A549 (cell line): ENCODE results near the gene YBEY. TPM values are rescaled to one million over a fixed set of nuclear protein-coding genes. Genes with fewer than 3 reads are reported as not detected.

ENCODE experiments used
- ATAC-seq, 2 experiments: fragments of 200-7000 bp in 1 of 2; fragments of >200 bp in 1 of 2; cut with Nextera tagmentation in 1 of 2; cut with Tn5 transposase in 1 of 2; 3 replicates each; pipeline versions ENCODE4 v1.8.0 to v1.9.1; 2018 to 2020; ENCODE audit warnings: mild to moderate bottlenecking in 1 of 2, moderate library complexity in 1 of 2
- CTCF ChIA-PET: fragments of 300-600 bp; sonication (Branson Sonifier 250); formaldehyde crosslinking; extraction: SDS; loops from one replicate; lab custom pipeline; 2021; ENCODE audit warnings: antibody characterized with exemption, inconsistent platforms; lab: Yijun Ruan, JAX
- POLR2A ChIA-PET: fragments of 350-600 bp; formaldehyde crosslinking; extraction: SDS; loops from one replicate; lab custom pipeline; 2021; ENCODE audit warnings: antibody characterized with exemption, inconsistent platforms; lab: Yijun Ruan, JAX
- DNase-seq, 2 experiments: peaks; one replicate each; pipeline versions ENCODE4 v3.0.0 to v3.0.0-alpha.2; 2011 to 2016; ENCODE audit warnings: low read depth in 1 of 2, low spot score in 1 of 2
- FAIRE-seq: peaks from 2 replicates; lab custom pipeline; 2011; peaks lifted over from hg19 to GRCh38; lab: Jason Lieb, UNC
- H3K27ac ChIP-seq, 2 experiments: fragments of >200 bp; sonication (Bioruptor Twin); formaldehyde crosslinking; 3 replicates each; pipeline ENCODE4 v1.5.1; 2016 to 2017
- H3K4me1 ChIP-seq: fragments of >200 bp; sonication (Bioruptor Twin); formaldehyde crosslinking; 3 replicates; pipeline ENCODE4 v1.6.1; 2016
- H3K4me2 ChIP-seq: fragments of >200 bp; sonication (Bioruptor Twin); formaldehyde crosslinking; 3 replicates; pipeline ENCODE4 v1.6.1; 2016
- H3K4me3 ChIP-seq: fragments of >200 bp; sonication (Bioruptor Twin); formaldehyde crosslinking; 3 replicates; pipeline ENCODE4 v1.5.1; 2016
- H3K9me3 ChIP-seq: fragments of >200 bp; sonication (Bioruptor Twin); formaldehyde crosslinking; 3 replicates; pipeline ENCODE4 v1.6.1; 2016
- CHD2 ChIP-seq: fragments of 150-350 bp; IDR thresholded peaks from 2 replicates; pipeline ENCODE4 v1.6.1; 2014; ENCODE audit warnings: low read length; ENCODE audit not compliant: partially characterized antibody
- CHD4 ChIP-seq: fragments of 200-600 bp; sonication (generic); IDR thresholded peaks from 2 replicates; pipeline ENCODE4 v1.6.1; 2016; ENCODE audit warnings: antibody characterized with exemption, mild to moderate bottlenecking, borderline replicate concordance
- EHF ChIP-seq: fragments of 250-450 bp; sonication (Bioruptor Pico); IDR thresholded peaks from 2 replicates; pipeline ENCODE4 v1.5.0; 2020; ENCODE audit warnings: mild to moderate bottlenecking
- EHMT2 ChIP-seq: fragments of 200-600 bp; sonication (generic); IDR thresholded peaks from 2 replicates; pipeline ENCODE4 v1.6.1; 2016; ENCODE audit warnings: antibody characterized with exemption, low read depth, mild to moderate bottlenecking, moderate library complexity
- EP300 ChIP-seq, 2 experiments: fragments of >200 bp; sonication (Bioruptor Twin); formaldehyde crosslinking; IDR thresholded peaks; 2 replicates in 1 of 2; 3 replicates in 1 of 2; pipeline ENCODE4 v1.6.1; 2016 to 2017
- FOSL2 ChIP-seq, 2 experiments: fragments of 450-650 bp in 1 of 2; fragments of >200 bp in 1 of 2; sonication (Bioruptor Twin) in 1 of 2; formaldehyde crosslinking; IDR thresholded peaks; 2 replicates each; pipeline versions ENCODE4 v1.5.0 to v1.6.1; 2016 to 2020; ENCODE audit warnings: mild to moderate bottlenecking in 1 of 2, moderate library complexity in 1 of 2
- HDAC2 ChIP-seq: fragments of 200-600 bp; sonication (generic); IDR thresholded peaks from 2 replicates; pipeline ENCODE4 v1.6.1; 2016
- HEYL ChIP-seq: fragments of 250-450 bp; sonication (Bioruptor Pico); IDR thresholded peaks from 2 replicates; pipeline ENCODE4 v1.8.0; 2021; ENCODE audit warnings: mild to moderate bottlenecking, moderate library complexity
- MYC ChIP-seq: IDR thresholded peaks from 2 replicates; pipeline ENCODE4 v1.6.1; 2012; ENCODE audit warnings: mild to moderate bottlenecking, inconsistent platforms, low read length, improper control_type of control experiment, borderline replicate concordance
- POLR2AphosphoS2 ChIP-seq: conservative IDR thresholded peaks from 2 replicates; pipeline ENCODE4 v1.6.1; 2012; ENCODE audit warnings: low read length, improper control_type of control experiment, inconsistent platforms
- RAD21 ChIP-seq, 2 experiments: fragments of >200 bp in 1 of 2; sonication (Bioruptor Twin) in 1 of 2; formaldehyde crosslinking in 1 of 2; IDR thresholded peaks in 1 of 2; conservative IDR thresholded peaks in 1 of 2; 2 replicates in 1 of 2; 3 replicates in 1 of 2; pipeline ENCODE4 v1.6.1; 2012 to 2018; ENCODE audit warnings: inconsistent platforms in 1 of 2
- ZC3H11A ChIP-seq: fragments of 450-650 bp; IDR thresholded peaks from 2 replicates; pipeline ENCODE4 v1.6.1; 2014; ENCODE audit warnings: antibody characterized with exemption, mild to moderate bottlenecking
- WGBS: methylation state at CpG from one replicate; pipeline ENCODE4 v1.1.6; 2017; ENCODE audit errors: missing lambda C conversion rate; 5-methylcytosine and 5-hydroxymethylcytosine counted together
- polyA plus RNA-seq, 4 experiments: library from polyadenylated mRNA; depleted of rRNA in 3 of 4; stranded (reverse); fragments of >200 nt; fragmentation: RNase III in 1 of 4; extraction: RNeasy Plus Mini Kit Qiagen cat#74134 plus additional on column Dnase treatment in 1 of 4; gene quantifications; 2 replicates in 3 of 4; 3 replicates in 1 of 4; pipeline ENCODE4 v1.2.3, GENCODE V29; 2011 to 2017
- TF ChIP-seq, protein P1 (sequence below): IDR thresholded peaks from 2 replicates; pipeline ENCODE4 v1.6.1; 2012
- TF ChIP-seq, protein P2 (sequence below): fragments of >200 bp; sonication (Bioruptor Twin); formaldehyde crosslinking; IDR thresholded peaks from 3 replicates; pipeline ENCODE4 v1.6.1; 2016

The YBEY gene
- polyA plus RNA-seq, 2 of the 4 experiments (the other 2 are of a cell fraction) = 31.8 to 45.4 TPM

DNA sequence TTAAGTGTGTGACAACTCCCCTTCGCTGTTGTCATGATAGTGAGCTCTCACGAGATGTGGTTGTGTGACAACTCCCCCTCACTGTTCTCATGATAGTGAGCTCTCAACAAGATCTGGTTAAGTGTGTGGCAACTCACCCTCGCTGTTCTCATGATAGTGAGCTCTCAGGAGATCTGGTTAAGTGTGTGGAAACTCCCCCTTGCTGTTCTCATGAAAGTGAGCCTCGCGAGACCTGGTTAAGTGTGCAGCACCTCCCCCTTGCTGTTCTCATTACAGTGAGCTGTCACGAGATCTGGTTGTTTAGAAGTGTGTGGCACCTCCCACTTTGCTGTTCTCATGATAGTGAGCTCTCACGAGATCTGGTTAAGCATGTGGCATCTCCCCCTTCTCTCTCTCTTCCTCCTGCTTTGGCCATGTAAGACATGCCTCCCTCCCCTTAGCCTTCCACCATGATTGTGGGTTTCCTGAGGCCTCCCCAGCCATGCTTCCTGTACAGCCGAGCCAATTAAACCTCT is 32.5 kb upstream of the YBEY start (continued):
- no peak for TF ChIP-seq HEYL
- TF ChIP-seq FOSL2 (IDR thresholded peaks at IDR 0.05) = no peak
- TF ChIP-seq FOSL2 (CRISPR knock-in tag; IDR thresholded peaks at IDR 0.05) = no peak
- TF ChIP-seq, protein P1, sequence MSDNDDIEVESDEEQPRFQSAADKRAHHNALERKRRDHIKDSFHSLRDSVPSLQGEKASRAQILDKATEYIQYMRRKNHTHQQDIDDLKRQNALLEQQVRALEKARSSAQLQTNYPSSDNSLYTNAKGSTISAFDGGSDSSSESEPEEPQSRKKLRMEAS = no peak
- TF ChIP-seq, all 56 proteins: peak for 0

DNA sequence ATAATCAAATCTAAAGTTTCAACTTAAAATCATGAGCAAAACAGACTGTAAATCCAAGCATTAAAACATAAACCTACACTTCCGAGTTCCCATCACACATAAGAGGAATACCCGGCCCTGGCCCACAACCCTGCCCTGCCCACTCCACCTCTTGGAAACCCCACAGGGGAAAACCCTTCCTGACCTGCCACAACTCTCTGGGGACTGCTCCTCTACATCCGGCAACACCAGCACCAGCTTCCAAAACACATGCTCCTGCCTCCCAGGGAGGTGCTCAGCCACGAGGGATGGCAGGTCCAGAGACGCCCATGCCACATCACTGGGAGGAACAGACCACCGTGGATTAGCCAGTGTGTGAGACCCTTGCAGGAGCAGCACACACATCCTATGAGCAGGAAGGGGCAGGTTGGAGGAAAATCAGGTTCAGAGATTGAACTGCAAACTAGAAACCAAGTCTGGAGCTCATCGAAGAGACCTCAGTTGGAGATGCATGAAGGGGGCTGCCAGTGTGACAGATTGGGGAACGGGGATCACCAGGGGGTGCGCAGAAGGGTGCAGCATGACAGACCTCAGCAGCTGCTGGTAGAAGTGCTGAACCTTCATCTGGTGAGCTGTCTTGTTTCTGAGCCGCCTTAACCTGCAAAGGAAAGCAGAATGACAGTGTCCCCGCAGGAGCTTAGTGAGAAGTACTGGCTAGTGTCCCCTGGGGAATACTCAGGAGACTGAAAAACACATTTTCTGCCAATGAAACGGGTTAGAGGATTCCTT is 31.8 kb upstream of the YBEY start:
- TF ChIP-seq HDAC2 (no peak), RAD21 (conservative IDR thresholded peaks at IDR 0.05 in 1 of 2, IDR thresholded peaks at IDR 0.05 in 1 of 2) (no peak), EP300 (IDR thresholded peaks at IDR 0.05) (no peak), CHD2 (no peak)
- H3K27ac ChIP-seq = no peak overlapping the region
- no peak for ATAC-seq
- CTCF ChIA-PET = interaction anchor here (1.6 kb wide), 1 partner anchor 9 kb away, joined by 4 read pairs; no protein-coding TSS in a partner anchor
- POLR2A ChIA-PET = no interaction called here
- WGBS = 88% methylated on average over 12 of the region's 12 CpGs
- DNase-seq = no peak
- FAIRE-seq = no peak
- H3K9me3 ChIP-seq = no peaks in the 10 kb centered on the region
- H3K4me2 ChIP-seq = no peak overlapping the region
- no peak overlapping the region for H3K4me3 ChIP-seq
- H3K4me1 ChIP-seq = no peaks in the 10 kb centered on the region

DNA sequence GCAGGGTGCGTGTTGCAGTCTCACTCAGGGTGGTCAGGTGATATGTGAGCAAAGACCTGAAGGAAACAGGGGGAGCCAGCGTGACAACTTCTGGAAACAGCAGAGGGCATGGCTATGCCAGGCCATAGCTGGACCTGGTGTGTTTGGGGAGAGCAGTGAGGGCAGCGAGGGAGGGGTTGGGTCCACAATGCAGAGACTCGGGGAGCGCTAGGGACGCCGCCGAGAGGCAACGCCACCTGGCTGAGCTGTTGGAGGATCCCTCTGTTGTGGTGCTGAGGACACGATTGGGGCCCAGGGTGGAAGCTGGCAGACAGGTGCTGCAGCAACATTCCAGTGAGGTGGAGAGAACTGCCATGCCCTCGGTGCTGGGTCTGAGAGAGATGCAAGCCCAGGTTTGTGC is 31.0 kb upstream of the YBEY start:
- no peak overlapping the region for H3K4me2 ChIP-seq
- WGBS = 90% methylated on average over 11 of the region's 11 CpGs
- TF ChIP-seq MYC (no peak), CHD4 (no peak), ZC3H11A (no peak)
- DNase-seq = no peak
- CTCF ChIA-PET = interaction anchor here (0.6 to 1.6 kb wide), 2 partner anchors 9 to 111 kb away, joined by 3 to 4 read pairs; no protein-coding TSS in a partner anchor
- no peak for FAIRE-seq
- H3K9me3 ChIP-seq = no peaks in the 10 kb centered on the region
- H3K4me3 ChIP-seq = no peak overlapping the region
- ATAC-seq = no peak
- no peak overlapping the region for H3K27ac ChIP-seq
- no peaks in the 10 kb centered on the region for H3K4me1 ChIP-seq
- POLR2A ChIA-PET = no interaction called here

DNA sequence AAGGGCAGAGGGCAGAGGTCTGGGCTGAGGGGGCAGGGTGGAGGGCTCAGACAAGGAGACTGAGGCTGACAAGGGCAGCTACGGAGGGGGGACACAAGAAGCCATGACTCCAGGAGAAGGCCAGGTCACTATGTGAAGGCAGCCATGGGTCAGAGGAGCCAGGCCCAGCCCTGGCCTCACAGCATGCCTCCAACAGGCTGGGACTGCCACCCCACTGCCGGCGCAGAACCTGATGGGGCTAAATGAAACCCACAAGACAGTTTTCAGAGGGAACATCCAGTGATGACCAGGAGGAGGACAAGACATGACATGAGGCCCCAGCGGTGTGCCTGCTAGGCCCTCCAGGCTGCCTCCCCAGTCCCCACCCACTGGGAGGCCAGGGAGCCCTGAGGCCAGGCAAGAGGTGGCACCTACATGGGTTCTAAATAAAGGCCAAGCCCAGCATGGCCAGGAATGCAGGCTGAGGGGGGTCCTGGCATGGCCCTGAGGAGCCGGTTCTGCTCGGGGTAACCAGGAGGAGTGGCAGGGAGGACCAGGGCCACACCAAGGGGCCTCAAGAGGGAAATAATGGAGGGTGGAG is 30.3 kb upstream of the YBEY start:
- TF ChIP-seq EHMT2 (no peak), EHF (no peak)
- TF ChIP-seq, protein P2, sequence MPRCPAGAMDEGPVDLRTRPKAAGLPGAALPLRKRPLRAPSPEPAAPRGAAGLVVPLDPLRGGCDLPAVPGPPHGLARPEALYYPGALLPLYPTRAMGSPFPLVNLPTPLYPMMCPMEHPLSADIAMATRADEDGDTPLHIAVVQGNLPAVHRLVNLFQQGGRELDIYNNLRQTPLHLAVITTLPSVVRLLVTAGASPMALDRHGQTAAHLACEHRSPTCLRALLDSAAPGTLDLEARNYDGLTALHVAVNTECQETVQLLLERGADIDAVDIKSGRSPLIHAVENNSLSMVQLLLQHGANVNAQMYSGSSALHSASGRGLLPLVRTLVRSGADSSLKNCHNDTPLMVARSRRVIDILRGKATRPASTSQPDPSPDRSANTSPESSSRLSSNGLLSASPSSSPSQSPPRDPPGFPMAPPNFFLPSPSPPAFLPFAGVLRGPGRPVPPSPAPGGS = no peak
- TF ChIP-seq, all 56 proteins: peak for 0
- Histone ChIP-seq H3K9me3 (no peaks in the 10 kb centered on the region), H3K4me1 (no peaks in the 10 kb centered on the region), H3K4me2 (no peak overlapping the region), H3K27ac (no peak overlapping the region), H3K4me3 (no peak overlapping the region)
- ChIA-PET POLR2A (no interaction called here), CTCF (interaction anchor here (0.6 kb wide), 1 partner anchor 112 kb away, joined by 3 read pairs; no protein-coding TSS in a partner anchor)
- no peak for FAIRE-seq
- ATAC-seq = no peak; a peak in 1 of 6 replicates
- DNase-seq = no peak
- 93% methylated on average over 5 of the region's 6 CpGs for WGBS

DNA sequence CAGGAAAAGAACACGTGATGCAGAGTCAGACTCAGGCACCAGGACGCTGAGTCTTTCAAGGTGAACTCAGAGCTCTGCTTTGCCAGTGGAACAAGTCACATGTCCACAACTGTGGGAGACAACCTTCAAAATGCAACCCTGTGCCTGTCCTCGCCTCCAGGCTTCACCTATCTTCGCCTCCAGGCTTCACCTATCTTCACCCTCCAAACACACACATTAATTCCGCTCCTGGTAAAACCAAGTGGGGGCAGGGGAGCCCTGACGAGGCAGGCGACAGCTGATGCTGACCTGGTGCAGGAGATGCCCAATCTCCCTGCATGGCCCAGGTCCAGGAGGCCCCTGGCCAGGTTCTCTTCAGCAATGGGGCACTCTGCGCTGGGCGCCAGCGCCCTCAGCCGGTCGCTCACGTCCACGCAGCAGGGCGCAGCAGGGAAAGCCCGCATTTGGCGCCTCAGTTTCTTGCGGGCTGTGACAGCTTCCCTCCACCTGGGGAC is 29.6 kb upstream of the YBEY start:
- Histone ChIP-seq H3K4me1 (no peaks in the 10 kb centered on the region), H3K4me2 (no peak overlapping the region), H3K27ac (no peak overlapping the region), H3K4me3 (no peak overlapping the region), H3K9me3 (no peaks in the 10 kb centered on the region)
- DNase-seq (no peak), ATAC-seq (no peak), FAIRE-seq (no peak)
- TF ChIP-seq POLR2AphosphoS2 = no peak
- CTCF ChIA-PET = no interaction called here
- POLR2A ChIA-PET = no interaction called here
- WGBS = 95% methylated on average over 11 of the region's 18 CpGs
